ENCODE results near the gene KATNAL2.

DNA sequence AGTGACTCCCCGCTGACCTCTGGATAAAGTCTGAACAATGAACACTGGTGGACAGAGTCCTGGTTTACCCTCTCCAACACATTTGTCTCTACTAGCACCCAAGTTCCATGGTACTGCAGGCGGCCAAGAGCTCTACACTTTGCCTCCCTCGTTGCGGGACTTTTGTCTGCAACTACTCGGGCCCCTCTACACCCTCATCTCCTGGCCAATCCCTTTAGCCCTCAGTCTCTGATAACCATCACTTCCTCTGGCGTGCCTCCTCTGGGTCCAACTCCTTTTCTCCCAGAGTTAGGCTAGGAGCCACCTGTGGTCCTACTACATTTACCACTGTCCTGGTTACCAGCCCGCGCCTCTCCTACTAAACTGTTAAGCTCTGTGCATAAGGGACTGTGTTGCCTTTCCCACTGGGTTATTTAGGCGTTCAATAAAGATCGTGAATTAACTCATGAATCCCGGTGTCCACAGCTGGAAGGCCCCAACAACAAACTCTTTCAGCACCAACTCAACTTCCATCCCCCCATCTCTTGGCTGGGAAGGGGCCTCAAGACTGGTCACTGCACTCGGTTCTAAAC, 232.1 kb downstream of the KATNAL2 start:
- TF ChIP-seq, protein P1, sequence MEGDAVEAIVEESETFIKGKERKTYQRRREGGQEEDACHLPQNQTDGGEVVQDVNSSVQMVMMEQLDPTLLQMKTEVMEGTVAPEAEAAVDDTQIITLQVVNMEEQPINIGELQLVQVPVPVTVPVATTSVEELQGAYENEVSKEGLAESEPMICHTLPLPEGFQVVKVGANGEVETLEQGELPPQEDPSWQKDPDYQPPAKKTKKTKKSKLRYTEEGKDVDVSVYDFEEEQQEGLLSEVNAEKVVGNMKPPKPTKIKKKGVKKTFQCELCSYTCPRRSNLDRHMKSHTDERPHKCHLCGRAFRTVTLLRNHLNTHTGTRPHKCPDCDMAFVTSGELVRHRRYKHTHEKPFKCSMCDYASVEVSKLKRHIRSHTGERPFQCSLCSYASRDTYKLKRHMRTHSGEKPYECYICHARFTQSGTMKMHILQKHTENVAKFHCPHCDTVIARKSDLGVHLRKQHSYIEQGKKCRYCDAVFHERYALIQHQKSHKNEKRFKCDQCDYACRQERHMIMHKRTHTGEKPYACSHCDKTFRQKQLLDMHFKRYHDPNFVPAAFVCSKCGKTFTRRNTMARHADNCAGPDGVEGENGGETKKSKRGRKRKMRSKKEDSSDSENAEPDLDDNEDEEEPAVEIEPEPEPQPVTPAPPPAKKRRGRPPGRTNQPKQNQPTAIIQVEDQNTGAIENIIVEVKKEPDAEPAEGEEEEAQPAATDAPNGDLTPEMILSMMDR (IDR thresholded peaks at IDR 0.05), result no peak
- TF ChIP-seq RAD21 (IDR thresholded peaks at IDR 0.05; ENCODE audit: low read length) (no peak), JUND (IDR thresholded peaks at IDR 0.05) (no peak)
